ENCODE measurements around the gene PTX3.

Gene PTX3

GRCh38 chr3:157436583-157437291, at the start of gene PTX3:
Gene PTX3 (plus strand): TSS chr3:157436850. CDS start chr3:157436934, 84 bp downstream.
- no peak for DNase-seq (ENCODE audit: low read depth)

- DNase-seq (ENCODE audit: low read depth): no peak
These were observed 48.8 kb upstream of the PTX3 start for GRCh38 chr3:157387708-157388435.

GRCh38 chr3:157388976-157389375, 47.7 kb upstream of the PTX3 start:
- DNase-seq (ENCODE audit: low read depth): no peak

- no peak for DNase-seq (ENCODE audit: low read depth)
These were observed 45.7 kb upstream of the PTX3 start for GRCh38 chr3:157390713-157391515.

- DNase-seq (ENCODE audit: low read depth): no peak
These were observed 44.5 kb upstream of the PTX3 start for GRCh38 chr3:157392104-157392503.

- no peak for DNase-seq (ENCODE audit: low read depth)
These were observed 43.5 kb upstream of the PTX3 start for GRCh38 chr3:157393113-157393512.

GRCh38 chr3:157394411-157394810, 42.2 kb upstream of the PTX3 start:
- no peak for DNase-seq (ENCODE audit: low read depth)

- DNase-seq (ENCODE audit: low read depth): no peak
These were observed 38.1 kb upstream of the PTX3 start for GRCh38 chr3:157398598-157398997.

- no peak for DNase-seq (ENCODE audit: low read depth)
These were observed 32.3 kb upstream of the PTX3 start for GRCh38 chr3:157404381-157404780.

GRCh38 chr3:157405457-157405856, 31.2 kb upstream of the PTX3 start:
- DNase-seq (ENCODE audit: low read depth): no peak

- no peak for DNase-seq (ENCODE audit: low read depth)
These were observed 30.3 kb upstream of the PTX3 start for GRCh38 chr3:157406394-157406793.

GRCh38 chr3:157407769-157408168, 28.9 kb upstream of the PTX3 start:
- no peak for DNase-seq (ENCODE audit: low read depth)

GRCh38 chr3:157408499-157409149, 28.0 kb upstream of the PTX3 start:
- DNase-seq (ENCODE audit: low read depth): no peak

GRCh38 chr3:157409516-157409915, 27.1 kb upstream of the PTX3 start:
- DNase-seq (ENCODE audit: low read depth): no peak

- DNase-seq (ENCODE audit: low read depth): no peak
These were observed 25.7 kb upstream of the PTX3 start for GRCh38 chr3:157410945-157411344.

- DNase-seq (ENCODE audit: low read depth): no peak
These were observed 24.3 kb upstream of the PTX3 start for GRCh38 chr3:157412323-157412855.

GRCh38 chr3:157414861-157415260, 21.8 kb upstream of the PTX3 start:
- DNase-seq (ENCODE audit: low read depth): no peak

GRCh38 chr3:157416347-157417087, 20.1 kb upstream of the PTX3 start:
- no peak for DNase-seq (ENCODE audit: low read depth)

- no peak for DNase-seq (ENCODE audit: low read depth)
These were observed 19.4 kb upstream of the PTX3 start for GRCh38 chr3:157417247-157417646.

- DNase-seq (ENCODE audit: low read depth): no peak
These were observed 18.5 kb upstream of the PTX3 start for GRCh38 chr3:157418104-157418503.

GRCh38 chr3:157420606-157421130, 16.0 kb upstream of the PTX3 start:
- no peak for DNase-seq (ENCODE audit: low read depth)

All from stimulated activated CD8-positive, alpha-beta memory T cell treated with anti-CD3 and anti-CD28 coated beads, Interleukin-12 subunit alpha, Interleukin-12 subunit beta, amount 100 ng/mL, for 4 hours (primary cell).